HL-60/S4 treated with retinoic acid at 250 ng/mL for 4 days and 3 days (cell line): Measurements from ENCODE around the gene MED23.

Experiments
- in situ Hi-C: fragments of 300-500 bp; cut with MboI; formaldehyde crosslinking; loops from 2 replicates; pipeline ENCODE4 v1.7.0; 2022; ENCODE audit warnings: low sequenced_read_pairs

The MED23 gene

DNA sequence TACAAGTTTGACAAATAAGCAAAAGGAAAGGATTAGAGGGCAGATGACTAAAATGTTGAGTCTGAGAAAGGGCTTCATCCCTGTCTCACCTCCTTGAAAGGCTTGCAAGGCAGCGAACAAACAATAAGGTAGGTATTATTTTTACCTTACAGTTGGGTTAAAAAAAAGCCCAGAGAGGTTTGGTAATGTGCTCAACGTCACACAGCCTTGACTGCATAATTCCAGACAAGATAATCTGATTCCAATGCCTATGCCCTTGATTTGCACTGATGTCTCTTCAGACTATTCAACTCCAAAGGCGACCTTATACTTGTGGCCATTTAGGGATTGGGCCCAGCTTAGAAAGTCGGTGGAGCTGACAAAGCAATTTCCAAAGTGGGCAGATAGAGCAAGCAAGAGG, 53.4 kb downstream of the MED23 start:
- in situ Hi-C loops, result no loop called here

GRCh38 chr6:131574133-131574532, 53.9 kb downstream of the MED23 start:
- in situ Hi-C loops, result no loop called here

GRCh38 chr6:131572686-131573415, 55.2 kb downstream of the MED23 start, which contains the start of gene ARG1:
ARG1 (plus strand) TSS chr6:131573226; CDS start chr6:131573283, 57 bp downstream.
- in situ Hi-C loops, result no loop called here

- in situ Hi-C loops, result no loop called here
Observed at GRCh38 chr6:131568726-131569125, 59.3 kb downstream of the MED23 start.

- in situ Hi-C loops, result no loop called here
Observed at GRCh38 chr6:131565056-131565455, 63.0 kb downstream of the MED23 start.

GRCh38 chr6:131561925-131562707, 65.9 kb downstream of the MED23 start:
- in situ Hi-C loops, result no loop called here

DNA sequence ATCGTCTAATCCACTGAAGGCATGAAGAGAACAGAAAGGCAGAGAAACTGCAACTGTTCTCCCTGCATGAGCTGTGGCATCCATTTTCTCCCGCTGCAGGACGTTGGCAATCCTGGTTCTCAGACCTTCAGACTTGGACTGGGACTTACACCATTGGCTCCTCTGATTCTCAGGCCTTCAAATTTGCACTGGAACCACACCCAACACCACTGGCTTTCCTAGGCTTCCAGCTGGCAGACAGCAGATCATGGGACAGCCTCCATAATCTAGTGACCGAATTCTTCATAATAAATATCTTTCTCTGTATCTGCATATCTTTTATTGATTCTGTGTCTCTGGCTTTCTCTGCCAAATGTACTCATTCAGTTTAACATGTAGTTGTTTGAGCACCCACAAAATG, 69.1 kb downstream of the MED23 start:
- in situ Hi-C loops, result no loop called here

DNA sequence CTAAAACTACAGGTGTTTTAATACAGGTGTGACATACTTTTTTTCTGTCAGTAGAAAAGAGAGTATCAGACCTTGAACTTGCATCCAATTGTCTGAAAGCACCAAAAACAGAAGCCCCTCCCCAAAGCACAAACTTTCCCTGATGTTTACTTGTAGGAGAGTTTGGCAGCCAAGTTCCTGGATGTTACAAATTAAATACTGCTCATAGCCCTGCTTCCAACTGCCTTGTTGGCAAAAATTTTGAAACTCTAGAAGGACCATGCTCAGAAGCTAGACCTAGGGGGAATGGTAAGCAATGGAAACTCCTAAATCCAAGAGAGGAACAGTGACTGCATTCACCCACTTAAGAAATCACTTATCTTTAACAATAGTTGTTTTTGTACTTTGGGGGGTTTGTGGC, 72.0 kb downstream of the MED23 start:
- in situ Hi-C loops, result no loop called here

DNA sequence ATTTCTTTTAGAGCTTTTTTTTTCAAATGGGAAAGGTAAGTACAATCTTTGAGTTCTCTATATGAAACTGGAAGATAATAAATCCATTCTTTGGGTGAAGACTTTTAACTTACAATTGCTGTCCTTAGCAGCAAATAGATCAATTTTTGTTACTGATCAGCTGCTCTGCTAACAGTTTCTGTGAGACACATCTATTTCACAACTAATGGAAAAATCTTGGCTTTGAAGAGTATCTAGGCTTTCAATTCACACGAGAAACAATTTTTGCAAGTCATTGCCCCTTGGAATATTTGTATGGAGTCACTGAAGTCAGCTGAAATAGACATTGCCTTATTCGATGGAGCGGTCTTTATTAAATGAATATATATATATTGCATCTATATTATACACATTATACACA, 75.5 kb downstream of the MED23 start:
- in situ Hi-C loops, result no loop called here

- in situ Hi-C loops, result no loop called here
Observed at GRCh38 chr6:131551902-131552301, 76.1 kb downstream of the MED23 start.

DNA sequence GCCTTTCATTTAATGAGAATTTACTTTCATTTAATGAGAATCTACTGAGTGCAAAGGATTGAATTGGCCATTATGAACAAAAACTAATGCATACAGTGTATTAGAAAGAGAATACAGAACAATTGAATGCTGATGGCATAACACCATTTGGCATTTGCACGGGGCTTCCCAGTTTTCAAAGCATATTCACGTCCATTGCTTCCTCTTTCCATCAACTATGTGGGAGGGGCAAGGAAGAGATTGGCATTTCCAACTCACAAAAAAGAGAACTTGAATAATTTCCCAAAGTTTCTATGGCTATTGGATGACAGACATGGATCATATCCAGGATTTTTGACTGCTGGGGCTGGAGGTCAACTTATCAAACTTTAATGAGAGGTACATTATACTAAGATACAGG, 78.2 kb downstream of the MED23 start:
- in situ Hi-C loops, result loop anchor here (25.0 kb wide), 2 partner anchors 363 to 663 kb away; no protein-coding TSS in a partner anchor

DNA sequence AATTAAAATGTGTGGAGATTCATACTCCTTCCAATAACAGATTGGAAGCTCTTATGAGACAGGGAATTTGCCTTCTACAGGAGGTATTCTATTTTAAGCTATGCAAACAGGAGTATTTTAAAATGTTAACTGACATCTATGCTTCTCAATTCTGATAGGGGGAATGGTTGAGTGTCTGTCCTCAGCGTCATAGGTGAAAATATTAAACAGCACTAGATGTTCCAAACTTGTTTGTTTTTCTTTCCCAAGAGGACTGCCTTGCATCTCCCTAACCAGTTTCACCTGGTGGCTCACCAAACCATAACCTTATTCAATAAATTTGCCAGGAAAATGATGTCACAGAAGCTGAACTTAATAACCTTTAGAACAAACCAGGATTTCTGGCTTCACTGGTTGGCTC, 79.6 kb downstream of the MED23 start:
- in situ Hi-C loops, result loop anchor here (25.0 kb wide), 2 partner anchors 361 to 661 kb away; no protein-coding TSS in a partner anchor

GRCh38 chr6:131547488-131547887, 80.6 kb downstream of the MED23 start:
- in situ Hi-C loops, result loop anchor here (25.0 kb wide), 2 partner anchors 360 to 660 kb away; no protein-coding TSS in a partner anchor

DNA sequence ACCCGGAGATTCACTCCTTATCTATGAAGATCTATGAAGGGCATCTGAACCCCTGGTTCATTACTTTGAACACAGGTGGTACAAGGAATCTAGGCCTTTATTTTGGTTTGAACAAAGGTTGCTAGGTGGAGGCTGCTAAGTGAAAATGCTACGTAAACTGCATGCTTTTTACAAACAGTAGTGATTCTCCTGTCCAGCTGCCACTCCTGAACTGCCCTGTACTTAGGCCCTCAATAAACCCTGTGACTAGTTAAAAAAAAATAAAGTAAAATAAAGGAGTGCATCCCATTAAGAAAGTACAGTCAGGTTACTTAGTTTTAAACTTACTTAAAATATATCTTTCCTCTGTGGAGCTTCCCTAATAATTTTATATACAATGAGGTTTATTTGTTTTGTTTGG, 82.7 kb downstream of the MED23 start:
- in situ Hi-C loops, result loop anchor here (25.0 kb wide), 2 partner anchors 358 to 658 kb away; no protein-coding TSS in a partner anchor

DNA sequence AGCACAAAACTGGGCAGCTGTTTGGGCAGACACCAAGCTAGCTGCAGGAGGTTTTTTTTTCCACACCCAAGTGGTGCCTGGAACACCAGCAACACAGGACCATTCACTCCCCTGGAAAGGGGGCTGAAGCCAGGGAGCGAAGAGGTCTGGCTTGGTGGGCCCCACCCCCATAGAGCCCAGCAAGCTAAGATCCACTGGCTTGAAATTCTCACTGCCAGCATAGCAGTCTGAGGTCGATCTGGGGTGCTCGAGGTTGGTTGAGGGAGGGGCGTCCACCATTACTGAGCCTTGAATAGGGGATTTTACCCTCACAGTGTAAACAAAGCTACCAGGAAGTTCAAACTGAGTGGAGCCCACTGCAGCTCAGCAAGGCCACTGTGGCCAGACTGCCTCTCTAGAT, 89.4 kb downstream of the MED23 start:
- in situ Hi-C loops, result loop anchor here (25.0 kb wide), 2 partner anchors 351 to 651 kb away; no protein-coding TSS in a partner anchor

- in situ Hi-C loops, result loop anchor here (25.0 kb wide), 2 partner anchors 345 to 645 kb away; no protein-coding TSS in a partner anchor
Observed at GRCh38 chr6:131532580-131533039, 95.4 kb downstream of the MED23 start.

DNA sequence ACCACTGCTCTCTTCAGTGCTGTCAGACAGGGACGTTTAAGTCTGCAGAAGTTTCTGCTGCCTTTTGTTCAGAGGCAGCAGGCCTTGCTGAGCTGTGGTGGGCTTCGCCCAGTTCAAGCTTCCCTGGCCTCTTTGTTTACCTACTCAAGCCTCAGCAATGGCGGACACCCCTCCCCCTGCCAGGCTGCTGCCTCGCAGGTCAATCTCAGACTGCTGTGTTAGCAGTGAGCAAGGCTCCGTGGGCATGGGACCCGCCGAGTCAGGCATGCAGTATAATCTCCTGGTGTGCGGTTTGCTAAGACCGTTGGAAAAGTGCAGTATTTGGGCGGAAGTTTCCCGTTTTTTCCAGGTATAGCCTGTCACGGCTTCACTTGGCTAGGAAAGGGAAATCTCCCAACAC, 96.4 kb downstream of the MED23 start:
- in situ Hi-C loops, result loop anchor here (25.0 kb wide), 2 partner anchors 344 to 644 kb away; no protein-coding TSS in a partner anchor

DNA sequence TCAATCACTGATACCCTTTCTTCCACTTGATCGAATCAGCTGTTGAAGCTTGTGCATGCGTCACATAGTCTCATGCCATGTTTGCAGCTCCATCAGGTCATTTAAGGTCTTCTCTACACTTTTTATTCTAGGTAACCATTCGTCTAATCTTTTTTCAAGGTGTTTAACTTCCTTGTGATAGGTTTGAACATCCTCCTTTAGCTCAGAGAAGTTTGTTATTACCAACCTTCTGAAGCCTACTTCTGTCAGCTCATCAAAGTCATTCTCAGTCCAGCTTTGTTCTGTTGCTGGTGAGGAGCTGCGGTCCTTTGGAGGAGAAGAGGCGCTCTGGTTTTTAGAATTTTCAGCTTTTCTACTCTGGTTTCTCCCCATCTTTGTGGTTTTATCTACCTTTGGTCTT, 97.1 kb downstream of the MED23 start:
- in situ Hi-C loops, result loop anchor here (25.0 kb wide), 2 partner anchors 344 to 644 kb away; no protein-coding TSS in a partner anchor

DNA sequence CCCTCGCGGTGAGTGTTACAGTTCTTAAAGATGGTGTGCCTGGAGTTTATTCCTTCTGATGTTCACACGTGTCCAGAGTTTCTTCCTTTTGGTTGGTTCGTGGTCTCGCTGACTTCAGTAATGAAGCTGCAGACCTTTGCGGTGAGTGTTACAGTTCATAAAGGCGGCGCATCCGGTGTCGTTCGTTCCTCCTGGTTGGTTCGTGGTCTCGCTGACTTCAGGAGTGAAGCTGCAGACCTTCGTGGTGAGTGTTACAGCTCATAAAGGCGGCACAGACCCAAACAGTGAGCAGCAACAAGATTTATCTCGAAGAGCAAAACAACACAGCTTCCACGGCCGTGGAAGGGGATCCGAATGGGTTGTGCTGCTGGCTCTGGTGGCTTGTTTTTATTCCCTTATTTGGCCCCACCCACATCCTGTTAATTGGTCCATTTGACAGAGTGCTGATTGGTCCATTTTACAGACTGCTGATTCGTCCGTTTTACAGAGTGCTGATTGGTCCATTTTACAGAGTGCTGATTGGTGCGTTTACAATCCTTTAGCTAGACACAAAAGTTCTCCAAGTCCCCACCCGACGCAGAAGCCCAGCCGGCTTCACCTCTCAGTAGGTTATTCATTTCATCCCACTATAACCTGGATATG, 103.2 kb downstream of the MED23 start:
- in situ Hi-C loops, result loop anchor here (25.0 kb wide), 2 partner anchors 338 to 638 kb away; no protein-coding TSS in a partner anchor

GRCh38 chr6:131523988-131524673, 103.9 kb downstream of the MED23 start:
- in situ Hi-C loops, result no loop called here
